ENCODE data around the gene FAT4.

DNA sequence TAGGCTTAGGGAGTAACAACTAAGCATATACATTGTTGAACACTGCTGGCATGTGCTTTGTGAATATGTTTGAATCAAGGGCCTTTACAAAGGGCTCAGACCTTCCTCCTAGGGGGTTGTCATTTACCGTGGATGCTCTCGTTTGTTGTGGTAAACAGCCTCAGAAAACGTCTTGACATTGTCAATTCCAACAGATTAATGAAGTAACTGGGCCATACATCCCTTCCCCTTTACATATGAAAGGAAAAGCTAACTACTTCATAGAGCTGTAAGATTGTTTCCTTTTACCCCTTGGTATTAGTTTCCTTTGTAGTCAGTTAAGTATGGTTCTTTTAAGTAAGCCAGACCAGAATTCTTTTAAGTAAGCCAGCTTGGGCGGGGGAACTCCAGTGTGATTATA, 42.9 kb downstream of the FAT4 start:
- TF ChIP-seq, protein P1, sequence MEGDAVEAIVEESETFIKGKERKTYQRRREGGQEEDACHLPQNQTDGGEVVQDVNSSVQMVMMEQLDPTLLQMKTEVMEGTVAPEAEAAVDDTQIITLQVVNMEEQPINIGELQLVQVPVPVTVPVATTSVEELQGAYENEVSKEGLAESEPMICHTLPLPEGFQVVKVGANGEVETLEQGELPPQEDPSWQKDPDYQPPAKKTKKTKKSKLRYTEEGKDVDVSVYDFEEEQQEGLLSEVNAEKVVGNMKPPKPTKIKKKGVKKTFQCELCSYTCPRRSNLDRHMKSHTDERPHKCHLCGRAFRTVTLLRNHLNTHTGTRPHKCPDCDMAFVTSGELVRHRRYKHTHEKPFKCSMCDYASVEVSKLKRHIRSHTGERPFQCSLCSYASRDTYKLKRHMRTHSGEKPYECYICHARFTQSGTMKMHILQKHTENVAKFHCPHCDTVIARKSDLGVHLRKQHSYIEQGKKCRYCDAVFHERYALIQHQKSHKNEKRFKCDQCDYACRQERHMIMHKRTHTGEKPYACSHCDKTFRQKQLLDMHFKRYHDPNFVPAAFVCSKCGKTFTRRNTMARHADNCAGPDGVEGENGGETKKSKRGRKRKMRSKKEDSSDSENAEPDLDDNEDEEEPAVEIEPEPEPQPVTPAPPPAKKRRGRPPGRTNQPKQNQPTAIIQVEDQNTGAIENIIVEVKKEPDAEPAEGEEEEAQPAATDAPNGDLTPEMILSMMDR (IDR thresholded peaks at IDR 0.05) = no peak
- TF ChIP-seq EP300 (IDR thresholded peaks at IDR 0.05) = no peak
